ENCODE measurements around the gene CD44.

The CD44 gene

DNA sequence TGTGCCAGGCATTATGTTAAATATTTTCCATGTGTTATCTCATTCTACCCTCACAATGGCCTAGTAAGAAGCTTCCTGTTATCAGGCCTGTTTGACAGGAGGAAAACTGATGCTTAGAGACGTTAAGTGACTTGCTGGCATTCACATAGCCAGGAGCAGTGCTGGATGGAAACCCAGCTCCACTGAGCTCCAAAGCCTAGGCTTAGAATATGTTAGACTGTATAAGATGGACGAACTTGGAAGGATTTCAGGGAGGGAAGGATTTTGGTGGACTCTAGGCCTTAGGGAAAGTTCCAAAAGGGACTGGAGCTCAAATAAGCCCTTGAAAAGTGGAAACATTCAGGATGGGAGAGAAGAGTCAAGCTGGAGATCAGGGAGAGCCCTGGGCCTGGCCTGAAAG lies 2.1 kb downstream of the CD44 start:
- no peak for DNase-seq

DNA sequence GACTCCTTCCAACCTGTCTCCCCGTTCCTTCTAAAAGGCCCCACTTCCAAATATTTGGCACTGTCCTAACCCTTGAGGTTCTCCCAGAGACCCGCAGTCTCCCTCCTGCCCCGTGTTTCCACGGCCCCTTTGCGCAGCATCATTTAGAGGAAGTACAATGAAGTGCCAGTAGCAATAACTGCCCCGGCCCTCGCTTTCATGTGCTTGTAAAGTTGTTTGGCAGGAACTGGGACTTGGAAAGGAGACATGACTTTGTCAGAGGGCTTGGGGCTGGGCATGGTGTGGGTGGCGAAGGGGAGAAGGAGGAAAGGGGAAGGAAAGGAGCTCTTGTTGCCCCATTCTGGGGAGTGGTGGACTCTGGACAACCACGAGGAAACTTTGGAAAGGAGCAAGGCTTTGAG lies 2.6 kb downstream of the CD44 start:
- no peak for DNase-seq

DNA sequence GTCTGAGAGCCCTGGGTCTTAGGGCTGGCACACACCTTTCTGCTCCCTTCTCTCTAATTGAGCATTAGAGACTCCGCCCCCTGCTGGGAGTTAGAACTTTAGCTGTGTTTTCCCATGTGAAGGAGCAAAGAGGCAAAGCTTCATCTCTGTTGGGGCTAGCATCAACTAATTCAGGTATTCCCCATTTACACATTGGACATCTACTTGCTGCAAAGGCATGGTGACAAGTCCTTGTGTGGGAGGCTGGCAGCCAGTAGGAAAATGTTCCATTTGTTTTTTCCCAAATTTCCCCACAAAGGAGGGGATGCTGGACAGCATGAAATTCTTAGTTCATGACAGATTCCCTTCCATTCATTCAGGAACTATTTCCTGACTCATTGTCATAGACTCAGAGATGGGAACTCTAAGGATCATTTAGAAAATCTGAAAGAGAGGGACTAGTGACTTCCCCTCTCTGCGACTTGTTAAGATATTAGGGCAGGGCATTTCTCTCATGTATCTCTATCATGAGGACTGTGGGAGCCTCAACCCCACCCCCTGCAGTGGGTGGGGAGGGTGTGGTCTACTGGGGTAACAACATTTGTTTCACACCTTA lies 3.6 kb downstream of the CD44 start:
- no peak for DNase-seq

DNA sequence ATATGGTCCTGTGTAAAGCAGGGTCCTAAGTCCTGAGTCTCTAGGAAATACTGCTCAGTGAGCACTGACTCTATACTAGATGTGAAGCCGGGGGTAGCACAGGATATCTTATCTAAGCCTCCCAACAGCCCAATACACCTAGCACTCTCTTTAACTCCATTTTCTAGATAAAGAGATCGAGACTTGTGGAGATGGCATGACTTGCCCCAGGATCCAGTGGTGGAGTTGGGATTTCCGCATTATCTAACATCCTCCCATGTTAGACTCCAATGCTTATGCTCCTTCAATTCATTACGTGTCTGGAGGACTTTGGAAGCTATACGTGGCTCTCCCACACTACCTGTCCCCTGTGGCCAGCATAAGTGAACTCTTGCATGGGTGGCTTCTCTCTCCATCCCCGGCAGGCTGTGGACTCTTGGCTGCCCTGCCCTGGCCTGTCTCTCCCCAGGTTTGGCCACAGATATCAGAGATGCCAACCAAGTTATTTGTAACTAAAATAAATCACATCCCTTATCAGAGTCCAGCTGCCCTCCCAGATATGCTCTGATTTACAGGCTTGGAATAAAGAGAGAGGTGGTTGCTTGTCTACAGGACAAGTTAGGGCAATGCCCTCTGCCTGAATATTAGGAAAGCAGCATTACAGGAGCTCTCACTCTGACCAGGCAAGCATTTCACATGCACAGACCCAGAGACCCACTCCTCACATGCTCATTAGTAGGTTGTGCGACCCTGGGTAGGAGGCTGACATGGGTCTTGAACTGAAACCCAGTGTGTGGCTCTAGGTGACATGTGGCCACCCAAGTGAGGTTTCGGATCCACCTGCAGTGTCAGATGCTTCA lies 4.5 kb downstream of the CD44 start:
- no peak for DNase-seq

DNA sequence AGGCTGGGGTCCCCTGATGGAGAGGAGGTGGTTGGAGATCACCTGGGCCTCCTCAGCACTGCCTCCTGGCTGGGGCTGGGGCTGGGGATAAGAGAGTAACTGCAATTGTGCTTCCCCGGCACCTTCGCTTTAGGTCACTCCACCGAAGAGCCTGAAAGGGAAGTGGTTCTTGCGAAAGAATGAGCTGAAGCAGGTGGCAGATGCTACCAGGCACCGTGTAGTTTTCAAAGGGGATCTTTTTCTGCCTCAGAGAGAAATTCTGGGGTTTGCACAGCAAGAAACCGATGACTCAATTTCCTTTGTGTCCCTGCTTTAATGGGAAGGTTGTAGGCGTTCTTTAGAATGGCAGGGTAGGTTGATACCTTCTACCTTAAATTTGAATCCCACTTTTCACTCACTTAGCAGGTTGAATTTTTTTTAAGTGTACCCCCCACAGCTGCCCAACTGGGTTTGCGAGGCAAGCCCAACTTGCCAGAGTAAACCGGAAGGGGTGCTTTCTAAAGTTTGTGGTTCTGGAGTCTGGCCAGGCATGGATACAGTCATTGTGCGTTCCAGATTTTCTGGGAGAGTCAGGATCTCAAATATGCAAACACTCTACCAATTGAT lies 5.3 kb downstream of the CD44 start:
- no peak for DNase-seq

DNA sequence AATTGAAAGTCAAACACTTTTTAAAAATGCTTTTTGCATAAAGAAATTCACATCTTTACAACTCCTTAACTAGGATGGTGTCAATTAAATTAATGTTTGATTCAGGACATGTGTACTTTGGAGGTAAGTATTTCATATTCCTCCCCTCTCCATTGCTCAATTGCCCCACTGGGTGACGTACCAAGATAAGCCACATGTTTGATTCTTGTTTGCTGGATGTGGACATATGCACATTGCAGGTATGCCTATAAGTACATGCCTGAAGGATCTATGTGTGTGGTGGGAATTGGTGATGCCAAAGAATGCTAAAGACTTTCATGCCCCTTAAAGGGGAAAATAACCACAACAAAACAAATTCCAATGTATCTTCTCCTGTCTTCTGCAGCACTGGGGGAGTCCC lies 5.8 kb downstream of the CD44 start:
- DNase-seq: no peak

DNA sequence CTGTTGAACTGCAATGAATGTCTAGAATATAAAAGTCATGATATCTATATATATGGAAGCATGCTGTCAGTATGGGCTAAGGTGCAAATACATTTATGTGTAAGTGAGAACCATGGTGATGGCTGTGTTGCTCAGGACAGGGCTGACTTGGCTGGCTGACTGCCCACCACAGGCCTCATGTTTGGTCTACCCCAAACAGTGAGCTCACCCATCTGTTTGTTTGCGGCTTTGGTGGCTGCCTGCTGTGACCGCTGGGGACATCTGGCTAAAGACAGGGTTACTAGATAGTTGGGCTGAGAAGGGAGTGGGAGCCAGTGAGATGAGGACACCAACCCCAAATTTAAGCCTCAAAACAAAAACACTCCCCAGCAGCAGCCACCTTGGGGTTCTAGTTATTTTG lies 6.3 kb downstream of the CD44 start:
- DNase-seq: peak; percentile 51

DNA sequence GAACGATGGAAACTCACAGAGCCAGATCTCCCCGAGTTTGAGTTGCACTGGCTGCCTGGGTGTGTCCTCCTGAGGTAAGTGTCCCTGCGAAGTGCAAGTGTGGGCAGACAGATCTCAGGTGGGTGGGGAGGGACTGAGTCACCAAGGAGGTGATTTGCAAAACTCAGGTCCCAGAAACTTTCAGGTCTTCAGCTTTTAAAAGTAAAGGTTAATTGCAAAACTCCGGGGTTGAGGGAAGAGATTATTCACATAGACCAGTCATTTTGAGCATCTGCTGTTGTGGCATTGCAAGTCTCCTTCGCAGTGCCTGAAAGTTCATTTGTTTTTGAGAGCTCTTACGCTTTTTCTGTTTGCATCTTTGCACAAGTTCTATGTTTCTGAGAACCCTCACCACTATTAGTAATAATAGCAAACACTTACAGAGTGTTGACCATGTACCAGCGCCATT lies 7.1 kb downstream of the CD44 start:
- DNase-seq: no peak

DNA sequence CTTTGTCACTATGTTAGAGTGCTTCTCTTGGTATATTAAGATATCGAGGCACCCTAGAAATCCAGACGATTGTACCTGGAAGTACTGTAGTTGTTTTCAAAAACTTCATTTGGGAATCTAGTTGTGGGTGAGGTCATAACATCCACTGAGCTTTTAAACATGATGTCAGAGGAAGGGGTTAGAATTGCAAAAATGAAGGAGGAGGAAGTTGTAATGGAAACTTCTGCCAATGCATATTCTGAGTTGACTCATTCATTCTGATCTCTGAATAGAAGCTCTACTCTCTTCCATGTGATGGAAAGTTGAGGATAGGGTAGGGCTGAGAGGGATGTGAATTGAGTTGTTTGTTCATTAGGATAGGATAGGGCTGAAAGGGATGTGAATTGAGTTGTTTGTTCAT lies 7.7 kb downstream of the CD44 start:
- DNase-seq: no peak

DNA sequence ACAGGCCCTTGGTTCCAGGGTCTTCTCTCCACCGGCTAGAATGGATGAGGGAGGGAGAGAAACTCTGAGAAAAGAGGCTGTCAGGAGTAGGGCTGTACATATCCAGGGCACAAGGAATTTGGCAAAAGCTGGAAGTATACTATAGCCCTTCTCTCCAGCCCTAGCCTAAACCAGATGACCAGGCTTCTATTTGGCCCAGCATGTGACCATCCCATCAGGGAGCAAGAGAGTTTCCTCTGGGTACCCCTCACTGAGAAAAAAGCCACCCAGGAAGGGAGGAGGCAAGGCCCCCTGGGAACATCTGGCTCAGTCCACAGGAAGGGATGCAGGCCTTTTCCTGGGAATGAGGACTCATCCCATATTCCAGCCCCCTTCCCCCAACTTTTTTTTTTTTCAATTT lies 8.3 kb downstream of the CD44 start:
- DNase-seq: no peak

DNA sequence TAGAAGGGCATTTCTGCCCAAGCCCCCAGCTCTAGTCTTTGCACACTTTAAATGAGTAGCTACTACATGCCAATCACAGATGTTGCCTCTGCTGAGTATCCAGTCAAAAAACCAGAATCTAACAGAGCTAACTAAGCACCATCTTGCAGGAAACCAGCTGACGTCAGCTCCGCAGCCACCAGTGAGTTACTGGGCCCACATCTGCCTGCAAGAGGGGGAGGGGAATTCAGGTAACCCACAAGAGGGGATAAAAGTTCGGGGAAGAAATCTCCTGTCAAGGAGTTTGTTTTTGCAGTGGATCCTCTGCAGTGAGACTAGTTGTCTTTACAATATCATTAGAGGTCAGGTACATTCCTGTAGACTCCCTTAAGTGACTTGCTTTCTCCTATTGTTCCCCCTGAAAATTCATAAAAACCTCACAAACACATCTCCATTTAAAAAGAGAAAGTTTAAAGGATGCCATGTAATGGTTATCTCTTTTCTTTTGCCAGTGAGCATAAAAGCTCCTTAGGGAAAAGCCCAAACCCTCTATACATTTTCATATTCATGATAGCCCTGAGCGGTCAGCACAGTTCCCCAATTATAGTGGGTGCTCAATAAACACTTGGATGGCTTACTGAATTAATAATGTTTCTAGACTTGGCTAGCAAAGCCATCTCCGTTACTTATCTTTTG lies 9.3 kb downstream of the CD44 start:
- no peak for DNase-seq

DNA sequence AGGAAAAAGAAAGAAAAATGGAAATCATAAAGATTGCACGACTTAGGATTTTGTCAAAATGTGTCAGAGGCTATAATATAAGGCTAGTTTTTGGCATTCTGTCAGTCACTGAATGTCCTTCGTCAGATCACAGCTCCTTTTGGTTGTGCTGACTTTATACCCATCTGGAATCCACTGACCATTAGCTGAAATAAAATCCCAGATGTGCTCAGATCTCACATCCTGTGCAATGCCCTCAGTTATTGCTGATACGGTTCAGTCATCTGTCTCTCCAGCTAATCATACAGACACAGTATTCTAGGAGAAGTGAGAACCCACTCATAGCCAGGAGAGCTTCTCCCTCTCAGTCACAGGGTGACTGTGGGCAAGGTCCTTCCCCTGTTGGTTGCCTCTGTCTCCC lies 11.5 kb downstream of the CD44 start:
- no peak for DNase-seq

DNA sequence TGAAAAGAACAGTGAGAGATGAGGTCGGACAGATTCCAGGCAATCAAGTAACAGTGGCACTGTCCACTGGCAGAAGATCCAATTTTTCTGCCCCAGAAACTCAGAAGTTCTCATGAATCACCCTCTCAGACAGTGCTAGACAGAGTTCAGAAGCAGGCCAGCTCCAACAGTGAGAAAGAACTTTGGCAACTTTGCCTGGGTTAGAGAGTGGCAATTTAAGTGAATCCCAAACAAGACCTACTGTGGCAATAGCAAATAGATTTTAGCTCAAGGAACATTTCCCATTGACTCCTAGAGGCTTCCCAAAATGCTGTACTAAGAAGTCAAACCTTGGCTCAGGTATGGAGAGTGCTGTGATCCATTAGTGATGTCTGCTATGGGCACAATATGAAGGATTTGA lies 12.3 kb downstream of the CD44 start:
- DNase-seq: no peak

DNA sequence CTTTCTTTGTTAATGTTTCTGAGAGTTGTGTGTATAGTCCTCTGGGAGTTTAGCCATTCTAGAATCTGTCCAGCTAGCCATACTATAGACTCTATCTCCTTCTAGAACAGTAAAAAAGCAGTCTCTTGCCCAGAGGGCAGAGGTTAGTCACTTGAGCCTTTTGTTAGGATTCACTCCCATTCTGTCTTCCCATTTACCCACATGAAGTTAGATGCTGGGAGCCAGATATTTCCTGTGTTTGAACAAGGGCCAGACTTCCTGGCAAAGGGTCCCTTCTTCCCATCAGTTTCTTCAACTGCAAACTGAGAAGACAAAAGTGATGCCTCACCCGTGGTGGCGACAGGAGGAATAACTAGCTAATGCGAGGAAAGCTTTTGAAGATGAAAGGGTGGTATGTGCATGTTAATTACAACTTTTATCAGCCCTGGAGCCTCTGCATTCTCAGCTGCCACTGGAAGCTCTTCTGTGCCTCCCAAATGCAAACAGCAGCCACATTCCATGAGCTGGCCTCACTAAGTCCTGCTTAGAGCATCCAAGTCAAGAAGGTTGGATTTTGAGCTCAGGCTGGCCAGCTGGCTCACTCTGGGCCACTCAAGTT lies 12.8 kb downstream of the CD44 start:
- no peak for DNase-seq

DNA sequence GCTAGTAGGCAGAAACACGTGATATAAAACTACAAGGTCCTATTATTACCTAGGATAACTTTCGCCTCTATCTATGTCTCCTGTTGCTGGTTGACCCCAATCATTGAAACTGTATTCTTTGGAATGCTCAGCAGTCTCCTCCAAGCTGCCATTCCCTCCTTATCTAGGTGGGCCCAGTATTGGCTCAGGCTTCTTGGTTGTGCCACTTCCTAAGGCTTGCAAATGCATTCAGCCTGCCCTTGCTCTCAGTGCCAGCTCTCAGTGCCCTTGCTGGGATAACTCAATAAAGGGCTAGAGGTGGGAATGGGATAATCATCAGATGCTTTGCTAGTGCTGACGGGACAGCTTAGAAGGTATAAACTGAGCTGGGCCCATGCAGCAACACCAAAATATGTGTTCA lies 13.6 kb downstream of the CD44 start:
- DNase-seq: no peak

DNA sequence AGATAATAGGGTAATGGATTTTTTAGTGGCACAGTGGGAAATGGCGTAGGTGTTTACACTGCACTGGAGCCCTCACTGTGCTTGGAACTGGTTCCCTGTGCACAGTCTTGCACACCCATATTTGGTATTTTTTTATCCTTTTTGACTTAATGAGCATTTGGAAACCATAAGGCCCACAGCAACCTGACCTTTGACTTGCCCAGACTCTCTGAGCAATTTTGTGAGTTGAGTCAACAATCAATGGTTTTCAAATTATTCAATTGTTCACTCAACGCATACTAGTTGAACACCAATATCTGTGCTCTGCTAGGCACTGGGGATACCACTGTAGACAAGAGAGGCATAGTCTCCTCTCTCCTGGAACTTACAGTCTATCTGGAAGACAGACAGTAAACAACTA lies 14.3 kb downstream of the CD44 start:
- no peak for DNase-seq

DNA sequence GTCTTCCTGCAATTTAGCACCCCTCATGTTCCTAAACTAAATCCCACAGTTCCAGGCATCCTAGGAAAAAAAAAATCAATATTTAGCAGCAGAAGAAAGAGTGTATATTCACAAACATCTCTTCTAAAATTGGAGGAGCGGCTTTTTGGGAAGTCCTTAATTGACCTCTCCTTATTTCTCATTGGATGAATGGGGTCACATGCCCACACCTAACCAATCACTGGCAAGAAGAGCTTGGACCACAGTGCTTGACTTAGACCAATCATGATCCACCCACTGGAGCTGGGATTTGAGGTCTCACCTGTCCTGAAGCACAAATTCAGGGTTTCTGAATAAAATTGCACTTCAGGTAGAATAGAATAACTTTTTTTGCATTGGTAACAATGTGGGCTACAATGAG lies 16.0 kb downstream of the CD44 start:
- no peak for DNase-seq

DNA sequence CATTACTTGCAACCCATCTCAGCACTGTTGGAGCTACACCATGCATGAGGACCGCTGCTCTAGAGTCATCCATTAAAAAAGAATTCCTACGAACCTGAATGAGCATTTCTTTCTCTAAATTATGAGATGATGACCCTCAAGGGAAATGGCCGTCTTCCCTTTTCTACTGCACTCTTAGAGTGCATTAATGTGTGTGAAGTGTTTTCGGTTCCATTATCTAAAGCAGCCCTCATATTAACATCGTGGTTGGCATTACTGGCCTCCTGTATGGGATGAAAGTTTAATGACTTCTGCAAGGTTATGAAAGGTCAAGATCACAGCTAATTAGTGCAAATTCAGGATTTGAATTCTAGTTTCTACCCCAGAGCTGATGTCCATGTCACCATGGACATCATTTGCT lies 16.7 kb downstream of the CD44 start:
- no peak for DNase-seq

DNA sequence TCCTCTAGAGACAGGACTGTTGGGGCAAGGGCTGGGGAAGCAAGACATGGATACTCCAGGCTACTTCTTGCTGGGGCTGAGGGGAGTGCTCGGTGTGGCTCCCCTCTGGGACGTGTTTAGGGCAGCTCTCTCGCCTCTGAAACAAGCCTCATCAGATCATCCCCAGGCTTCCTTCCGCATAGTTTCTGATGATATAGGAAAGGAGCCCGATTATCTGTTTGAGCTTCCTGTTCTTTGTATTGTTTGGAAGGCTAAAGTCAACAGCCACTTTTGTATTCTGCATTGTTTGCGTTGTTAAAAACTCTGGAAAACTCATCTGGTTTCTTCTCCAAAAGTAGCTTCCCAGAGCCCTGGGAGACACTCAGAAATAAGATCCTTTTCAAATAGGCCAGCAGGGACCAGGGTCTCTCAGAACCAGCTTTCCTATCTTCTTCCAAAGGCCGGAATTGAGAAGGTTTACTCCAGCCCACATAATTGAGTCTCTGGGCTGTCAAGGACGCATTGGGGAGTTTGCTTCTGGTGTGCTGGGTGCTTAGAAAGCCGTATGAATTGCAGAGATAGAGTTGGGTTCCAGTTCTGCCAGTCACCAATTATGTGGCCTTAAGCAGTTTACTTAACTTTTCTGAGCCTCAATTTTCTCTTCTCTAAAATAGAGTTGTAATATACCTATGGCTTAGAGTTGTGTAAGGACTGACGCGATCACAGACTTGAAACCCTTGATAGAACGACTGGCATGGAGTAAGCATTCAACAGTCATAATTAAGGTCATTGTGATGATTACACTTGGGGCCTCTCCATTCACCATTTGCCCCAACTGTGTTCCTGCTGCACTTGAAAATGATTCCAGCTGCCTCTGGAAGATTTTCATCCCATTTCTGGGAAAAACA lies 19.1 kb downstream of the CD44 start:
- DNase-seq: no peak

DNA sequence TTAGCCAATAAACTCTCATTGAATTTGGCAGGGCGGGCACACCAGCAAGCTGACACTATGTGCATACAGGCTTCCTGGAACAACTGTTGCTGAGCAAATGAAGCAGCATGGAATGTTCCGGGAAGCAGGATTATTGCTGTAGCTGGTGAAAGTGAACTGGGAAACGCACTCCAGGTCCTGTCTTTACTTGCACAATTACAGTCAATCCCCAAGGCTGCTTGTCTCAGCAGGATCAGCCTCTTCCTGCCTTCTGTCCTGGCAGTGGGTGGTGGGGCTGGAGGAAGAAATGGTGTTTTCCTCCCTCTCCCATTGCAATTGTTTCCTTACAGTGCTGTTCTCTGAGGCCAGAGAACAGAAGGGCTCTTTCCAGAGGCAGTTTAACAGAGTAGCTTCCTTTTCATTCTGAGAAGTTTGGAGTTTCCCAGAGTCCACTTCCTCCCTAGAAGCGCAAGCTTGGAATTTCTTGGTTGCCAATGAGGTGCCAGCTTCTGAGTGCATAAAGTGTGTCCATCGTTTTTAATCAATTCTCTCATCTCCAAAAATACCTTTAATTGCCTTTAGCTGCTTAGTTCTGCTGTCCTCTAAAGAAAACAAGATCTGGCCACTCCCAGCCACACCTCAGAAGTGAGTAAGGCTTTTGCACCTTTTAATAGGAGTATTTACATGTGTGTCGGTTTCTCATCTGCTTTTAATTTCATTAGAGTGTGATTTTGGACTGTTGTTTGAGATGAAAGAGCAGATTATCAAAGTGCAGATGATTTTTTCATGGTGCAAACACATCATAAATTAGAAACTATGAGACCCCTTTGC lies 19.9 kb downstream of the CD44 start:
- peak; percentile 79 for DNase-seq

DNA sequence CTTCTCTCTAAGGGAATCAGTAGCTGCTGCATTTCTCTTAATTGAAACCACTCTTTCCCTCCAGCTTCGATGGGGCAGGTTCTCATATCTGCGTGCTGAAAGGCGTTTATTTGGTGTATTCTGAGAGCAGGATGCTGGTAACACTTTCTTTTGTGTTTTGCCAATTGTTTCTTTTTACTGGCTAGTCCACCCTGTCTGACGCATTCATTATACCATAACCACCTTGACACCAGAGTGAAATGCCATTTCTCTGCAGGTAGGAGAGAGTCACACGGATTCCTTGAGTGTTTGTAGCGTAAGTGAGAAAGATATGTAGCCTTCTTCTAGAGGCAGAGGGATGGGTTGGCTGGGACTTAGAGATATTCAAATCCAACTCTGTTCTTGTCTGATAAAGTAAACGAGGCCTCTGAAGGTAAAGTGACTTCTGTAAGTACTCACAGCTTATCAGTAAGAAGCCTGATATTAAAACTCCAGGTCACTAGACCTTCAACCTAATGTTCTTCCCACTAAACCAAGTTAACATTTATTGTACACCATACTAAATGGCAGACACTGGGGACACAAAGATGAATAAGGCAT lies 21.4 kb downstream of the CD44 start:
- DNase-seq: no peak
